Activated B cell treated with CpG ODN at 0.5 μM for 24 hours (primary cell): ENCODE data around the gene SOX4. TPM values are rescaled to one million over a fixed set of nuclear protein-coding genes. Genes with fewer than 3 reads are reported as not detected.

ENCODE experiments used
- ATAC-seq: fragments of 200-7000 bp; cut with Tn5 transposase; one replicate; pipeline ENCODE4 v1.10.0; 2021; ENCODE audit warnings: low read depth, mild to moderate bottlenecking, moderate library complexity
- CTCF ChIA-PET: fragments of 350-600 bp; sonication (Branson Sonifier 250); formaldehyde crosslinking; loops from one replicate; lab custom pipeline; 2021; ENCODE audit warnings: antibody characterized with exemption; lab: Charles Lee
- POLR2A ChIA-PET: fragments of 350-600 bp; sonication (Branson Sonifier 250); formaldehyde crosslinking; loops from one replicate; lab custom pipeline; 2021; ENCODE audit warnings: antibody characterized with exemption; lab: Charles Lee
- DNase-seq: peaks from one replicate; pipeline ENCODE4 v3.0.0; 2022
- H3K27ac Mint-ChIP-seq: one replicate; pipeline ENCODE4 v1.8.0; 2020; ENCODE audit warnings: mixed read lengths
- H3K27me3 Mint-ChIP-seq: one replicate; pipeline ENCODE4 v1.8.0; 2021; ENCODE audit warnings: mixed read lengths
- H3K36me3 Mint-ChIP-seq: one replicate; pipeline ENCODE4 v1.8.0; 2021; ENCODE audit warnings: low read depth, mixed read lengths
- H3K4me1 Mint-ChIP-seq: one replicate; pipeline ENCODE4 v1.8.0; 2021; ENCODE audit warnings: mixed read lengths
- H3K4me3 Mint-ChIP-seq: one replicate; pipeline ENCODE4 v1.8.0; 2020; ENCODE audit warnings: mild to moderate bottlenecking, mixed read lengths
- H3K9me3 Mint-ChIP-seq: one replicate; pipeline ENCODE4 v1.8.0; 2020; ENCODE audit warnings: mixed read lengths
- intact Hi-C: fragments of 100-400 bp; cut with micrococcal nuclease; formaldehyde crosslinking; loops from one replicate; pipeline ENCODE4 v1.15.1; 2024
- total RNA-seq: library from RNA; stranded (reverse); gene quantifications from 2 replicates; pipeline ENCODE4 v1.2.3, GENCODE V29; 2022
- TF ChIP-seq, protein P1 (sequence below): fragments of 200-600 bp; IDR thresholded peaks from one replicate; pipeline ENCODE4 v1.8.0; 2022; ENCODE audit warnings: antibody characterized with exemption, mild to moderate bottlenecking

SOX4 gene
- total RNA-seq, 1 donor from 2014 or later, result 3.5 TPM

DNA sequence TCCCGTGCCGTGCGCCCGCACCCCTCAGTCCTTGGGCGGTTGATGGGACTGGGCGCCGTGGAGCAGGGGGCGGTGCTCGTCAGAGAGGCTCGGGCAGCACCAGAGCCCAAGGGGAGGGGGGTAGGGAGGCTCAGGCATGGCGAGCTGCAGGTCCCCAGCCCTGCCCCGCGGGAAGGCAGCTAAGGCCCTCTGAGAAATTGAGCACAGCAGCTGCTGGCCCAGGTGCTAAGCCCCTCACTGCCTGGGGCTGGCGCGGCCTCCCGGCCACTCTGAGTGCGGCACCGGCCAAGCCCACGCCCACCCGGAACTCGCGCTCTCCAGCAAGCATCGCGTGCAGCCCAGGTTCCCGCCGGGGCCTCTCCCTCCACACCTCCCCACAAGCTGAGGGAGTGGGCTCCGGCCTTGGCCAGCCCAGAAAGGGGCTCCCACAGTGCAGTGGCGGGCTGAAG is 16.4 kb downstream of the SOX4 start:
- ATAC-seq (no peak), DNase-seq (no peak)
- ChIA-PET POLR2A (interaction anchor here (0.6 kb wide), 1 partner anchor 1207 kb away, joined by 10 read pairs; no protein-coding TSS in a partner anchor), CTCF (interaction anchor here (1.2 kb wide), 1 partner anchor 10 kb away, joined by 3 read pairs; no protein-coding TSS in a partner anchor)
- H3K4me1 Mint-ChIP-seq, result peaks cover 15% of the 10 kb centered on the region
- no peaks in the 10 kb centered on the region for H3K9me3 Mint-ChIP-seq
- no peaks in the 10 kb centered on the region for H3K36me3 Mint-ChIP-seq
- intact Hi-C loops, result loop anchor here (1.0 kb wide), 1 partner anchor 17 kb away; the partner anchor contains the start of gene SOX4
- no peak overlapping the region for H3K4me3 Mint-ChIP-seq
- peaks cover under 1% of the 10 kb centered on the region for H3K27me3 Mint-ChIP-seq
- H3K27ac Mint-ChIP-seq, result peak overlapping the region; percentile 63
- TF ChIP-seq, protein P1, sequence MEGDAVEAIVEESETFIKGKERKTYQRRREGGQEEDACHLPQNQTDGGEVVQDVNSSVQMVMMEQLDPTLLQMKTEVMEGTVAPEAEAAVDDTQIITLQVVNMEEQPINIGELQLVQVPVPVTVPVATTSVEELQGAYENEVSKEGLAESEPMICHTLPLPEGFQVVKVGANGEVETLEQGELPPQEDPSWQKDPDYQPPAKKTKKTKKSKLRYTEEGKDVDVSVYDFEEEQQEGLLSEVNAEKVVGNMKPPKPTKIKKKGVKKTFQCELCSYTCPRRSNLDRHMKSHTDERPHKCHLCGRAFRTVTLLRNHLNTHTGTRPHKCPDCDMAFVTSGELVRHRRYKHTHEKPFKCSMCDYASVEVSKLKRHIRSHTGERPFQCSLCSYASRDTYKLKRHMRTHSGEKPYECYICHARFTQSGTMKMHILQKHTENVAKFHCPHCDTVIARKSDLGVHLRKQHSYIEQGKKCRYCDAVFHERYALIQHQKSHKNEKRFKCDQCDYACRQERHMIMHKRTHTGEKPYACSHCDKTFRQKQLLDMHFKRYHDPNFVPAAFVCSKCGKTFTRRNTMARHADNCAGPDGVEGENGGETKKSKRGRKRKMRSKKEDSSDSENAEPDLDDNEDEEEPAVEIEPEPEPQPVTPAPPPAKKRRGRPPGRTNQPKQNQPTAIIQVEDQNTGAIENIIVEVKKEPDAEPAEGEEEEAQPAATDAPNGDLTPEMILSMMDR, result no peak

DNA sequence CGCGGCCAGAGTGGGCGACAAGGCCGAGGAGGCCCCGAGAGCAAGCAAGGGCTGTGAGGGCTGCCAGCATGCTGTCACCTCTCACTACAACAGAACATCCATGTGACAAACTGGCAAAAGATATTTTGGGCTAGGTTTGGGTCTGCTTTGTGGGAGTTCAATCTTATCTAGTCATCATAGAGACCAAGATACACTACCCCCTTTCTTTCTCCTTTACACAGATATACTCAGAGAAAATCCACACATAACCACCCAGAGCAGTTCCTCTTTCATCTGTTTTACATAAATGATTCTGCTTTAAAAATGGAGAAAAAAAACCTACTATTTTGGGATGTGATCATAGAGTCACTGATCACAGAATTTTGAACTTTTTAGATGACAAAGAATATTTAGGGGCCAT is 16.8 kb downstream of the SOX4 start:
- Mint-ChIP-seq H3K27me3 (peaks cover 2% of the 10 kb centered on the region), H3K4me3 (no peak overlapping the region), H3K9me3 (no peaks in the 10 kb centered on the region), H3K27ac (peak overlapping the region; percentile 63), H3K36me3 (no peaks in the 10 kb centered on the region), H3K4me1 (peaks cover 15% of the 10 kb centered on the region)
- TF ChIP-seq, protein P1, result no peak
- intact Hi-C loops, result loop anchor here (1.0 kb wide), 1 partner anchor 17 kb away; the partner anchor contains the start of gene SOX4
- ATAC-seq (peak; percentile 78), DNase-seq (no peak)
- ChIA-PET CTCF (no interaction called here), POLR2A (interaction anchor here (0.6 kb wide), 1 partner anchor 1208 kb away, joined by 10 read pairs; no protein-coding TSS in a partner anchor)

DNA sequence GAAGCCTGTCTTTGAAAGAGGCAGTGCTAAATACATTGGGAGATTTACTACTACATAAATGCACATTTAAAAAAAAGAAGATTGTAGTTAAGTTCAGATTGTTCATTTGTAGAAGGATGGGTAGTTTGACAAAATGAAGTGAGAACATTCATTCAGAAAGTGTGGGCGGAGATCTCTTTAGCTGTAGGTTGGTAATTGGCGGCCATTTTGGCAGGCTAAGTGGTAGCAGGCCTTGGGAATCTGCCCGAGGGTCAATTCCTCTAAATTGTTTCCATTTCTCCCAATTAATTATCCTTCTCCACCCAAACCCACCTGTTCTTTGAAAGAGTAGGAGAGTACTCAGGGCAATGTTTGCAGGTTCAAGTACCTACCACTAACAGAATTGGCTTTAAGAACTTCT is 17.9 kb downstream of the SOX4 start:
- no peak overlapping the region for H3K27ac Mint-ChIP-seq
- H3K36me3 Mint-ChIP-seq, result no peaks in the 10 kb centered on the region
- ATAC-seq, result no peak
- H3K4me1 Mint-ChIP-seq, result peaks cover 15% of the 10 kb centered on the region
- TF ChIP-seq, protein P1, result no peak
- no peak for DNase-seq
- CTCF ChIA-PET, result no interaction called here
- no peaks in the 10 kb centered on the region for H3K9me3 Mint-ChIP-seq
- POLR2A ChIA-PET, result no interaction called here
- intact Hi-C loops, result no loop called here
- peaks cover 2% of the 10 kb centered on the region for H3K27me3 Mint-ChIP-seq
- no peak overlapping the region for H3K4me3 Mint-ChIP-seq

DNA sequence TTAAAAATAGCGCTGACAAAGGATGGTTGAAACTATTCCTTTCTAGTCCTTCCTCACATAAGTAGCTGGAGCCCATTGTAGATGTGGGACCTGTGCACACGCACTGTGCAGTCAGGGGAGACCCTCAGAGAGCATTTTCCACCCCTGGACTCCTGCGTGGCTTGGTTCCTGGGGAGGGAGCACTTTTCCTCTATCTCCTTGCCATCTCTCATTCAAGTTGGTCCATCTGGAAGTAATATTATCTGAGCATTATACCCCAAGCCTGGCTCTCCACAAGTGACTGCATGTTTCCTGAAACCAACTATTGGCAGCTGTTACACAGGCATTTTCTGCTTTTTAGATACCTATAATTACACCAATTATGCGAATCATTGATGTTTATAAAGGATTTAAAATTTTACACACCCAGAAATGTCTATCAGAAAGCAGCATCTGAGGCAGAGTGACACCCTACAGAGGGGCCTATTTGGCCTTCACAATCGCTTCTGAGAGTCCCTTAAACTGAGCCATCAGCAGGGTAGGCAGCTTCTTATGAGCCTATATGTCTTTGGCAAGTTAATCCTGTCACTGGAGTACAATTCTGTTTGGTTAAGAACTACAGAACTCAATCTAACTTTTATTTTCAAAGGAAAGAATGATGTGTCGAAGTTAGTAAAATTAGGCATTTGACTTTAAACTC is 18.7 kb downstream of the SOX4 start:
- no peaks in the 10 kb centered on the region for H3K36me3 Mint-ChIP-seq
- DNase-seq (no peak), ATAC-seq (no peak)
- no peak overlapping the region for H3K27ac Mint-ChIP-seq
- TF ChIP-seq, protein P1, result no peak
- ChIA-PET POLR2A (no interaction called here), CTCF (no interaction called here)
- no peak overlapping the region for H3K4me3 Mint-ChIP-seq
- intact Hi-C loops, result no loop called here
- peaks cover 2% of the 10 kb centered on the region for H3K27me3 Mint-ChIP-seq
- no peaks in the 10 kb centered on the region for H3K9me3 Mint-ChIP-seq
- peaks cover 15% of the 10 kb centered on the region for H3K4me1 Mint-ChIP-seq

DNA sequence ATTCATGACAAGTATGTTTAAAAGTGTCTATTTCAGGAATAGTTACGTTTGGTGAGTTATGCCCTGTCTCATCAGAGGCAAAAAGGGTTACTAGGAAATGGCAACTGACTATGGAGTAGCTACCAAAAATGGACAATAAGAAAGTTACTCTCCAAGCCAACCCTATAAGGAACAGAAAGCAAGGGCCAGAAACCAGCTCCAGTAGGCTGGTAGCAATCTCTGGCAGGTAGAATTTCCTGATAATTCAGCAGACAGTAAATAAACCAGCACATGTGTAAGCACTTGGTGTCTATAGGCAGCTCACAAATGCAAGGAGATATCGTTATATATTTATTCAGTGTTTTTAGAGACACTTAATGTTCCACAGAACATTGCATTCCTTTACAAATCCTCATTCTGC is 20.3 kb downstream of the SOX4 start:
- Mint-ChIP-seq H3K9me3 (no peaks in the 10 kb centered on the region), H3K27me3 (peaks cover 2% of the 10 kb centered on the region), H3K4me3 (no peak overlapping the region), H3K27ac (no peak overlapping the region), H3K4me1 (peaks cover 15% of the 10 kb centered on the region), H3K36me3 (no peaks in the 10 kb centered on the region)
- DNase-seq (no peak), ATAC-seq (no peak)
- intact Hi-C loops, result no loop called here
- TF ChIP-seq, protein P1, result no peak
- ChIA-PET CTCF (no interaction called here), POLR2A (no interaction called here)
